GM21529 (cell line): ENCODE data around the gene DPF1.
A peak's percentile ranks its signal among the peaks of the same experiment; 100 is the strongest.
"Not testable (repeated sequence)": the region's sequence is repeated elsewhere in the genome, so short reads cannot be mapped to it uniquely, and the experiment has no call there.

Experiments
- ATAC-seq: cut with Tn5 transposase; IDR thresholded peaks from one replicate; pipeline ENCODE4 v1.9.1; 2021; ENCODE audit not compliant: unreplicated experiment

The DPF1 gene

DNA sequence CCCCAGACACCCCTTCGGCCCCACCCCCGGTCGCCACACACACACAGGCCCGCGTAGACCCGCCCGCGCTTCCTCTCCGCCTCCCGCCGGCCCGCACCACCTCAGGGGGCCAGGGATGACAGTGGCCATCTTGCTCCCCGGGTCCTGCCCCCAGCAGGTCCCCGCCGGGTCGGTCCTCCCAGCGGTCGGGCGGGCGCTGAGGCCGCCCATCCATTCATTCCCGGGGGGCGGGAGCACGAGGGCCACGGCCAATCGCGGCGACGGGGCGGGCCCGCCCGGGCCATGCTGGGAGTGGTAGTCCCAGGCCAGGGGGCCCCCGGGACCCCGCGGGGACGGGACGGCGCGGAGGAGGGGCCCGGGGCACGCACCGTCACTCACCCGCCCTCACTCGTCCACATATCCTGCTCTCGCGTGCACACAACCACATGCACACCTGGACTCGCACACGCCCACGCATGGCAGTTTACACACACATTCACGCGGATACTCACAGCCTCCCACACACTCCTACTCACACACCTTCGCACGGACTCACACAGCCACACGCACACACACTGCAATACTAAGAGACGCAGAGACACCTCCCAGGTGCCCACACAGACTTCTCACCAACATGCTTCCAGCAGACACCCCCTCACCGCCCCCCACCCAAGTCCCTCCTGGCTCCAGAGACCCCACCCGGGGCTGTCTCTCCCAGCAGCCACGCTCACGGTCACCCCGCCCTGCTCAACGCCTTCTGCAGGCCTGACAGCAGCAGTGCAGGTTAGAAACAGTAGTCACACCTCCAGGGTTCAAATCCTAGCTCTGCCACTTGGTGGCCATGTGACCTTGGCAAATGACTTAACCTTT, at the start of gene DPF1:
DPF1 (minus strand) TSS at position 209 of the 849 bp plus-strand sequence; CDS start at position 129, 80 bp downstream.
- ATAC-seq: peak; percentile 63

DNA sequence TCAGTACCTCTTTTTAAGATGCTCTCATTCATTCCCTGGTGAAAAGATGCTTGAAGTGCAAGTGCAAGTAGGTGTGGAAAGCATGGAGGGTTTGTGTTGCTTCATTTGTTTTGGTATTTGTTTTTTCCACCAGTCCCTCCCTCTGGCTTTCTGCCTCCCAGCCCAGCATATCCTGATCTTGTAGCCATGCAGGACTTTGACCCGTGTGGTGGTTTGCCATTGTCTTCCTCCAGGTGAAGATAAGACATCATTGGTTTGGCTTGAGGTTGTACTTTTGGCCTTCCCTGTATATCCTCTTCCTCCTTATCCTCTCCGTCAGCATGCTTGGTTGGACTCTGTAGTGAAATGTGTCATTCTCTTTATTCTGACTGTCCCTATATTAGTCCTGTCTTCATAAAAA, 49.5 kb upstream of the DPF1 start:
- ATAC-seq: no peak

DNA sequence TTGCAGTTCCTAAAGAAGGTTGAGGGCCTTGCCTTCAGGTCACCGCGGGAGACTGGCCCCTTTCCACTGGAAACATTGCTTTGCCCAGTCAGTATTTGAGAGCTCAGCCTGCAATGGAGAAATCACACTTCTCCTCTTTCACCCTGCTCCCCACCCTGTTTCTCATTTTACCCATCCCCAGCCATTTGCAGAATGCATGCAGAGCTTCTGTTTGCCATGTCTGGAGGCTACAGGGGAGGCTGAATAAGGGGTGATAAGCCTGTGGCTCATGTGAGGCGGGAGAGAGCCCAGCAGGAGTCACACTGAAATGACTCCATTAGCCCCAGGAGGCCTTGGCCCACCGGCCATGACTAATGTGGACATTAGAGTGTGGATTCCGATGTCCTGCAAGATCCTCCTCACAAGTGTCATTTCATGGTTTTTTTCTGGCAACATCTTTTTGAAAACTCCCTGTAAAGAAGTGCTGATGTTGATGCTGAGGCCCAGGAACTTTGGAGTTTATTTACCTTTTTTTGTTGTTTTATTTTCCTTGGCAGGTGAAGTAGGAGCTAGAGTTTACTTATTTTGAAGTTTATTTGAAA, 46.7 kb upstream of the DPF1 start:
- ATAC-seq: no peak

DNA sequence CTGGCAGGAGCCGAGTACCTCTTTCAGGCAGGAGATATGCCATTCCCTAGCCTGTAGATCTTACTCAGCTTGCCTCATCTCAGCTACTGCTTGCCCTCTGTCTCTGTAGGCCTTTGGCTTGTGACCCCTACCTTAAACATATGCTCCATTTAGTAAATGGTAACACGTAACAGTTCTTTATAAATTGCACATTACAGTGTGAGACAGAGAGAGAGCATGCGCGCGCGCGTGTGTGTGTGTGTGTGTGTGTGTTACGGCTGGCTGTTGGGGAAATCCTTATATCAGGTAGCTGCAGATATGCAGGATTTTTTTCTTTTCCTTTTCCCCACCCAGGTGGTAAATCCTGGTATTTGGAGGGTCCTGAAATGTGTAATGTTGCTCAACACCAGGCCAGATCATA, 44.5 kb upstream of the DPF1 start:
- ATAC-seq: no peak

DNA sequence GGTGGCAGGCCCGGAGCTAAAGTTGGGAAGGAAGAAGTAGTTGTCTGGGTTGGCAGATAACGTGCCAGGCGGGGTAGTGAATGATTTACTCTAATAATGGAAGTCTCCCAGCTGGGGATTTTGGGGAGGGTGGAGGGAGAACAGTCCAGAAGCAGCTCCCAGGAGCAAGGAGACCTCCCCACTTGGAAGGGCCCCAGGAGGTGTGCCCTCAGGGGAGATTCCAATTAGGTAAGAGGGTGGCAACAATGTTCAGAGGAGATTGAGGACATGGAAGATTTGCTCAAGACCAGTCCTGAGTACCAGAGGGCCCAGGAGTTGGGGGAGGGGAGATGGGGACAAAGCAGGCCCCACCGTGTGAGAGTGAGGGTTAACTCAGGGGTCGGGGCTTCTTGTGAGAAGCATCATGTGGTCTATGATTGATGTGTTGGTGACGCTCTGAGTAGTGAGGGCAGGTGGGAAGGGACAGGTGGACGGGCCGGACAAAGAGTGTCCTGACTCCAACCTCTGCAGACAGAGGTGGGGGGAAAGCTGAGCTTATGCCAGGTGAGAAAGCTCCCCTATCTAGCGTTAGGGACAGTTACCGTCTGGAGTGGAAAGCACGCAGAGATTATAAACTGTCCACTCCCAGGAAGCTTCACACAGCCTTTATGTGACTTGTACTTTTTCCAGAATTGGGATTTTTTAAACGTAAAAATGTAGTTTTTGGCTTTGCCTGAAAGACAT, 43.9 kb upstream of the DPF1 start:
- ATAC-seq: no peak

DNA sequence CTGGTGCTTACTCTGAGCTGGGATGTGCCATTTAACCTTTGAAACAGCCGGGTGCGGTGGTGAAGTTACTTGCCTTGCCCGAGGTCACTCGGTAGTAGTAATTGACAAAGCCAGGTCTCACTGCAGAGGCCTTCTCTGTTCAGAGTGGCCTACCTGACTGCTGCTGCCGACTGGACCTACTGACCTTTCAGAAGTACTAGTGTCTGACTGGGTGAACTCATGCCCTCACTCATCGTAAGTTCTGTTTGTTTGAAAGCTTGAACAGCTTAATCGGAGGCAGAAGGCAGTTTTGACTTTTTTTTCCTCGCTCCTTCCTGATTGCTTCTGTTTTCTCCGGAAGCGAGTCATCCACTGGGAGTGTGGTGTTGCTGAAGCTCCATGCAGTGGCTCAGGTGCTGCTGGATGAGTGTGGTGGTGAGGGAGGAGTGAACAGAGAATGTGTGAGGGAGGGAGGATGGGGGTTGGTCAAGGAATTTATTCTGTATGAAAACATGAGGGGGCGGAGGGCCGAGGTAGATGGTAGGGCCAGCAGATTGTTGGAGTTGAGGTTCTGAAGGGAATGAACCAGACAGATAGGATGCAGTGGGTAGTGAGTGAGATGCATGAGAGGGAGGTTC, 43.1 kb upstream of the DPF1 start:
- ATAC-seq: no peak

DNA sequence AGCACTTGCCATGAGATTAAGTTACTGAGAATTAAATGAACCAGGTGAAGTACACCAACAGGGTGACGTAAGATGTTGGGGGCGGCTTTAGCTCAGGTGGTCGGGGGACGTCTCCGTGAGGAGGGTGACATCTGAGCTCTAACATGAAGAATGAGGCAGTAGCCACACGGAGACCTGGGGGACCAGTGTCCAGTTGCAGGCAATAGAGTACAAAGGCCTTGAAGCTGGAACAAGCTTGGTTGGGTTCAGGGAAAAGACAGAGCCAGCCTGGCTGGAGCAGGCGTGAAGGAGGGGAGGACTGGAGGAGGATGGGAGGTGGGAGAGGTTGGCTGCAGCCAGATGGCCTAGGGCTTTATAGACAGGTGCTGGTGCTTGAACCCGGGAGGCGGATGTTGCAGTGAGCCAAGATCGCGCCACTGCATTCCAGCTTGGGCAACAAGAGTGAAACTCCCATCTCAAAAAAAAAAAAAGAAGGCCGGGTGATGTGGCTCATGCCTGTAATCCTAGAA, 42.0 kb upstream of the DPF1 start:
- ATAC-seq: no peak

DNA sequence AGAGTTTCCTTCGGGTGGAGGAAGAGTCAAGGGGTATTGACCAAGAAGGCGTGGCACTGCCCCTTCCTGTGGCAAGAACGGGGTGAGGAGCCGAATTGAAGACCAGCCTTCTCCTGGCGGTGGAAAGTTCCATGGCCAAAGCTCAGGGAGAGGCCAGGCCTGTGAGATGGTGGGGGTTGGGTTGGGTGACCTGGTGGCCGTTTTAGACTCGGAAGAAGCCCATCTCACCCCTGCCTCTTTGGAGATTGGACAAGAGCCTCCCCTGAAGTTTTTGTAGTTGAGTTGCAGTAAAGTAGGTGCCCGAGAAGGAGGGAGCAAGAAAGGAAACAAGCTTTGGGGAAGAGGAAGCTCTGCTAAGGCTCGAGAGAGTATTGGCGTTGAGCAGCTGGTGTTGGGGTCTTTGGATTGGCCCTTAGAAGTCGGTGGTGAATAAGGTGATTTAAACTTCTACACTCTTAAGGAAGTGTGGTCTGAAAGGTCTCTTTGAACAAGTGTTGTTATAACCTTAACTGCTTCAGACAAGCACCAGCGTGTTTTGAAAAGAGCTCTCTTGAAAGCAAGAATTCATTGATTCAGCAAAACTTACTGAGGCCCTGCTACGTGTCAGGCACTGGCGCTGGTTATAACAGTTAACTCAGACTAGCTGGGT, 41.3 kb upstream of the DPF1 start:
- no peak for ATAC-seq

DNA sequence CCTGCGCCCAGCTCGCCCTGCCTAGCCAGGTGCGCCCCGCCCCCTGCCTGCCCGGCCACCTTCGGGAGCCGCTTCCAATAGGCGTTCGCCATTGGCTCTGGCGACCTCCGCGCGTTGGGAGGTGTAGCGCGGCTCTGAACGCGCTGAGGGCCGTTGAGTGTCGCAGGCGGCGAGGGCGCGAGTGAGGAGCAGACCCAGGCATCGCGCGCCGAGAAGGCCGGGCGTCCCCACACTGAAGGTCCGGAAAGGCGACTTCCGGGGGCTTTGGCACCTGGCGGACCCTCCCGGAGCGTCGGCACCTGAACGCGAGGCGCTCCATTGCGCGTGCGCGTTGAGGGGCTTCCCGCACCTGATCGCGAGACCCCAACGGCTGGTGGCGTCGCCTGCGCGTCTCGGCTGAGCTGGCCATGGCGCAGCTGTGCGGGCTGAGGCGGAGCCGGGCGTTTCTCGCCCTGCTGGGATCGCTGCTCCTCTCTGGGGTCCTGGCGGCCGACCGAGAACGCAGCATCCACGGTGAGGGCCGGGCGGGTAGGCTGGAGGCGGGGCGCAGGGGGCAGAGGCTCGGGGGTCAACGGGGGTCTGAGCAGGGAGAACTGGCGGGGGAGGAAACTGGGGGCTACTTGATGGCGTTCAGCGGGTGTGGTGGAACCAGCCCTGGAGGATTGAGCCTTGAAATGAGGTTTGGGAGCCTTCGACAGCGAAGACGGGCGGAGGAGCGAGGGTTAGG, 40.6 kb upstream of the DPF1 start, which contains the start of gene SPINT2:
SPINT2 (plus strand) TSS at position 88 of the 727 bp plus-strand sequence; CDS start at position 408, 320 bp downstream.
- ATAC-seq: no peak

DNA sequence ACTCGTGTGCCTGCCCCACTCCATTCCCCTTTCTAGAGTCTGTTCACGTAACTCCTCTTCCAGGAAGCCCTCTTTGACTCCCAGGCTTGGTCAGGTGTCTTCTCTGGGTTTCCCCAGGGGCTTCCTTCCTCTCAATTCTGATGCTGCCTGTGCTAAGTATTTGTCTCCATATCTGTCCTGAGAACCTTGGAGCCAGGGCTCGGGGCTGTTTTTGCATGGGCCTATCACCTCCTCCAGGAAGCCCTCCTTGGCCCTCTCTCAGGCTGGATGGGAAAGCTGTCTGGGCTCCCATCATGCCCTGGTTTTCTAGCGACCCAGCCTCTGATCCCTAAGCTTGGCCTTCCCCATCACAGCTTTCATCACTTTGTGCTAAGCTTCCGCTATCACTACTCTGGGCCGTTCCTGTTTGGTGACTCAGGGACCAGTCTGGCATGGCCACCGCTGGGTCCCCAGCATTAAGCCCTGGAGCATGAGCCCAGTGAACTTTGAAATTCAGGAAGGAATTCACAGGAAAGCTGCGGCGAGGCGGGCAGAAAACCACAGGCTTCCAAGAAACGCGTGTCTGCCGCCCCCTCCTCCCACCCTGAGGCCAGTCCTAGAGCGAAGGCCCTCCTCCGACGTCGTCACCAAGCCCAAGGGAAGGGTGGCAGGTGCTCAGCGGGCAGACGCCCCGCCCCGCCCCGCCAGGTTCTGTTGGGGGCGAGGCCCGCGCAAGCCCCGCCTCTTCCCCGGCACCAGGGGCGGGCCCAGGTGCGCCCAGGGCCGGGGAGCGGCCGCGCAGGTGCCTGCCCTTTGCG, 39.9 kb upstream of the DPF1 start:
- peak; percentile 49 for ATAC-seq

DNA sequence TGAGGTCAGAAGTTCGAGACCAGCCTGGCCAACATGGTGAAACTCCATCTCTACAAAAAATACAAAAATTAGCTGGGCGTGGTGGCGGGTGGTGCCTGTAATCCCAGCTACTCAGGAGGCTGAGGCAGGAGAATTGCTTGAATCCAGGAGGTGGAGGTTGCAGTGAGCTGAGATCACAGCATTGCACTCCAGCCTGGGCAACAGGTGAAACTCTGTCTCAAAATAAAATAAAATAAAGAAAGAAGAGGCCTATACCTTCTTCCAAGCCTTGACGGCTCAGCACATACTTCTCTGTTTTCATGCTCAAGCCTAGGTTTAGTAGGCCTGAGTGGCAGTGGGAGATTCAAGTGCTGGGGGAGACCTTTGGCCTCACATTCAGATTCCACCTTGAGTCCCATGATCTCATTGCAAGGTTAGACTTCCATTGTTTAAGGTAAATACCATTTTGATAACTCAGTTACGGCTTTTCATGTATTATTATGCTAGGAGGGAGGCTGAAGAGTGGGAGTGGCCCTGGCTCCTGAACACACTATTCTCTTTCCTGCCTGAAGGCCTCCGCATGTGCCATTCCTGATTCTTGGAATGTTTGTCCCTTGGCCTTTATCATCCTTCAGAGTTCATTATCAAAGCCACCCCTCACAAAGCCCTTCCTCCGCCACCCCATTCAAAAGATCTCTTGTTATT, 38.7 kb upstream of the DPF1 start:
- no peak for ATAC-seq

DNA sequence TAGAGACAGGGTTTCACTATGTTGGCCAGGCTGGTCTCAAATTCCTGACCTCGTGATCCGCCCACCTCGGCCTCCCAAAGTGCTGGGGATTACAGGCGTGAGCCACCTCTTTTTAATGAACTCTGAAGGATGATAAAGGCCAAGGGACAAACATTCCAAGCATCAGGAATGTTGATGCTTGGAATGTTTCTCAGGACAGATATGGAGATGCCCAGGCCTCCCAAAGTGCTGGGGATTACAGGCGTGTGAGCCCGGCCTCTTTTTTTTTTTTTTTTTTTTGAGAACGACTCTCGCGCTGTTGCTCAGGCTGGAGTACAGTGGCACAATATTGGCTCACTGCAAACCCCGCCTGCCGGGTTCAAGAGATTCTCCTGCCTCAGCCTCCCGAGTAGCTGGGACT, 37.9 kb upstream of the DPF1 start:
- ATAC-seq: not testable (repeated sequence)

DNA sequence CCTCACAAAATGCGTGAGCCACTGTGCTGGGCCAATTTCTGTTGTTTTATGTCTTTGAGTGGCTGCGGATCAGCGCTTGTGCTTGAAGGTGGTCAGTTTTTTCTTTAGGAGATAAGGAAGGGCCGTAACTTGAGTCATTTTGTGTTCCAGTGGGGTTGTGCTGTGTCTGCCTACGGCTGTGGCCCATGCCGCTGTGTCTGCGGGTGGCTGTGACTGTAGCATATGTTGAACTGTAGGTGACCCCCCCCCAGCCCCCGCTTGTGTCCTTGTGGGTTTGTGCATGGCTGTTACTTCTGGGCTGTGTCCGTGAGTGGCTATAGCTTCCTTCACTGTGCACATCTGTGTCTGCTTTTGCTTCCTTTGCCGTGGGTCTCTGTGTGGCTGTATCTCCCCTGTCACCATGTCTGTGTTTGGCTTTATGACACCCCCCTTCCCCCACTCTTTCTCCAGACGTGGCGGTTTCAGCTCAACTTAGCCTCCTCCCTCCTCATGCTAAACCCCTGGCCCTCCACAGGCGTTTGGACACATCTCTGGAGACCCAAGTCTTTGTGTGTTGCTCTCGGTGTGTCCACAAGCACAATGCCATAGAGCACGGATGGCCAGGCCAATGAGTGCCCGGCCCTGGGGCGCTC, 31.5 kb upstream of the DPF1 start:
- ATAC-seq: no peak

DNA sequence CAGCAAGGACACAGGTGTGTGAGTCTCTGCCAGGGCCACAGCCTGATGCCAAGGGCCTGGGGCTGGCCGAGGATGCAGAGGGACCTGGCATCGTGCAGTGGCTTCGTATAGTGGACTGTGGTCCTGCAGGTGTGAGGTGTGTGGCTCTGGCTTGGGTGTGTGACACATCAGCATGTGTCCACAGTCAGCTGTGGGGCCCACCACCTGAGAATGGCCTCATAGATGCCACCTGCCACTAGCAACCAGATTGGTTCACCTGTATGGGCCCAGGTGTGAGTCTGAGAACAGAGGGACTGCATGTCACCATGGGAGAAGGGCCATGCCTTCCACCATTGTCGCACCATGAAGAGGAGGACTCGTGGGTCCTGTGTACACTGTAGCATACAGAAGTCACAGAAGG, 29.8 kb upstream of the DPF1 start:
- ATAC-seq: no peak

DNA sequence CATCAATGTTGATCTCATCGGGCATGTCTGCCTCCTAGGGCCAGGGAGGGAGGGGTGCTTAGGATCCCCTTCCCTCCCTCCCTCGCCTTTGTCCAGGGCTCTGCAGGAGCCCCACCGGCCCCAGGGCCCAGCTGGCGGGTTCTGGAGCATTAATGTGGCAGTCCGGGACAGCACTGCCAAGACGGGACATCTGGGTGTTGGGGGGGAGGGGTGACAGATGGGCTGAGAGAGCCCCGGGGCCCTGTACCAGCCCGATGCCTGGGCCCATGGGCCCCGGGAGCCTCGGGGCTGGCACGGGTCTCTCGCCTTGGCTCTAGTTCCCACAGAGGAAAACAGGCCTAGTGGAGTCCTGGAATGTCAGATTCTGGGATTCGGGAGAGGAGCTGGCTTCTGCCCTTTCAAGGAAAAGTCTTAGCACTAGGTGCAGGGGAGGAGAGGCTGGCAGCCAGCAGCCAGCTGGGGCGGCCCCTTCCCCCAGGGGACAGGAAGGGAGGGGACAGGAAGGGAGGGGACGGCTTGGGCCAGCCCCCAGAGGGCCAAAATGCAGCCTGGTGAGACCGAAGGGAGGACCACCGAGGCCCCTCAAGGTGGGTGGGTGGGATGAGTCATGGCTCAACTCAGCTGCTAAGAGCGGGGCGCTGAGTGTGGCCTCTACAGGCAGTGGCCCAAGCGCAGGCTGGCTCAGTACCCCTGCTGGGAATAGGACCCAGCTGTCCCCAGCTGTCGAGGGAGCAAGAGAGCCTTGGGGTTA, 29.1 kb upstream of the DPF1 start:
- no peak for ATAC-seq

DNA sequence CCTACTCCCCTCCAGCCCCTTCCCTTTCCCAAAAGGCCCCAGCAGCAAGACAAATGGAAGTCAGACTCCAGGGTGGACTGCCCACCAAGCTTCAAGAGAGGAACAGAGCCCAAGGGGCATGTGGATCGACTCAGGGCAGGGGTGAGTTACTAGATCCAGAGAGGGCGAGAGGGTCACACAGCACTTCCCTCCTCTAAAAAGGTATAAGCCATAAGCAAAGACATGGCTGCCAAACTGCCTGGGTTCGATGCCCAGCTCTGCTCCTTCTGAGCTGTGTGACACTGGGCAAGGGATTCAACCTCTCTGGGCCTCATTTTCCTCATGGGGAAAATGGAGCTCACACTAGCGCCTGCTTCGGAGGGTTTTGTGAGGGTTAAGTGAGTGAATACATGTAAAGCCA, 28.4 kb upstream of the DPF1 start:
- no peak for ATAC-seq

DNA sequence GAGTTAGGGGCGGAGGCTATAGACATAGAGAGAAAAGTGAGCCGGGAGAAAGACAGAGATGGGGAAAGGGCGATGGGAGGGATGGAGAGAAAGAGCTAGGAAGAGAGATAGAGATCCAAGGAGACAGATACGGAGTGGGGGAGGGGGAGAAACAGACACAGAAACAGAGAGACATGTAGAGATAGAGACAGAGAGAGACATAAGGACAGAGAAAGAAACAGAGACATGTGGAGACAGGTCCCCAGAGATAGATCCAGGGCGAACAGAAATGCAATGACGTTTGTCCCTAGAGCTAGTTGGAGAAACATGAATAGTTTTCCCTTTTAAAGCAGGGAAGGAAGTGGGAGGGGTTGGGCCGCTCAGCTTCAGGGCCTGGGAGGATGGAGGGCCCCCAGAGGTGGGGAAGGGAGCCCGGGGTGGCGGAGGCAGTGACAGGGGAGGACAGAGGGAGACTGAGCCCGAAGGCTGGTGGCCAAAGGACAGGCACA, 27.6 kb upstream of the DPF1 start:
- ATAC-seq: no peak
